NCI-H146 (cell line): ENCODE measurements around the gene RAB43.
"Not testable (repeated sequence)": the region's sequence is repeated elsewhere in the genome, so short reads cannot be mapped to it uniquely, and the experiment has no call there.

Experiments
- DNase-seq: peaks from one replicate; lab custom pipeline; 2025; lab: John Stamatoyannopoulos, UW

Gene RAB43

DNA sequence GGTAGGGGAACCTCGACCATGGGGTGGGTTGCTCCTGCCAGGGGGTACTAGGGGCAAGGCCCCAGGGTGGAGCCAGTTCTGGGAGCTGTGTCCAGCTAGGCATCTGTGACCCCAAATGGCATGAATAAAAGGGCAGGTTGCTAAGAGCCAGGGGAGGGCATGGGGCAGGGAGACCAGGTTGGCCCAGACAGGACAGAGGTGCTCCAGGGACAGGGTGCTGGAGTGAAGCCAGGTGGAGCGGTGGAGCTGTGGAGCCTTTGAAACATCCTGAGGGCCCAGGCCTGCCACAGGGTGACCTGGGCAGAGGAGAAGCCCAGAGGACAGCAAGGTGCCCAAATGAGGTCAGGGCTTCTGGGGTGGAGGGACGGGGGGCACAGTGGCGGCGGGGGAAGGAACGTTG, 33.3 kb downstream of the RAB43 start:
- not testable (repeated sequence) for DNase-seq

DNA sequence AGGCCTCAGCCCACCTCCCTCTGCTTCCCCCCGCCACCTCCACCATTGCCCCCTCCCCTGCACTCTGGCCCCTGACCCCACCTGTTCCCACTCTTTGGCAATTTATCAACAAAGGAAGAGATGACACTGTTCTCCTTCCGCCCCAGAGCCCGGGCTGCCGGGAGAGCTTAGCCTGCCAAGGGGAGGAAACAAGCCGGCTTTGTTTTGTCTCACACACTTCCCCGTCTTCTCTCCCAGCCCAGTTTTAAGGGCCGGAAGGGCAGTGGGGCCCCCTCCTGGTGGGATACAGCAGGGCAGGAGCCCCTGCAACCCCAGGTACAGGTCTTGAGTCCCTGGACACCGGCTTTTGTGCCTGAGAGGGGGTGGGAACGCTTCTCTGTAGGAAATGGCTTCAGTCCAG, 33.7 kb downstream of the RAB43 start:
- peak; percentile 45 for DNase-seq

DNA sequence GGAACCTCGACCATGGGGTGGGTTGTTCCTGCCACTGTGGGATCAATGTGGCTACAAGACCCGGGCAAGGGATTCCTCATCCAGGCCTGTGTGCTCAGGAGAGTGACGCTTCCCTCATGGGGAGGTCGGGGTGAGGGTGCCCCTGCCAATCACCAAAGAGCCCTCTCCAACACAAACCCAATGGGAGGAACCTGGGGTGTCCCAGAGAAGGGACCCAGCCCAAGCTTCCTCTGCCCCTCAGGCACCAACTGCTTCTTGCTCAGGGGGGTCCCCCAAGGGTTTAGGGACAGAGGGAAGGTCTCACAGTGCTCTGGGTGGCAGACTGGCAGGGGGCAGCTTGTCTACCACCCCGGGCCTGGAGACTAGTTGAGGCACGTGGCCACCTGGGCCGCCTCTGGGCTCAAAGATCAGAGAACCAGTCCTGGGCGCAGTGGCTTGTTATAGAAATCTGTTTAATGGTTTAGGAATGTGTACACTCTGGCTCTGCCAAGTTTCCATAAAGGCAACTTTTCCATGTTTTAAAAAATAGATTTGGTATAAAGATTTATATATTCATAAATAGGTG, 34.4 kb downstream of the RAB43 start:
- DNase-seq: no peak

DNA sequence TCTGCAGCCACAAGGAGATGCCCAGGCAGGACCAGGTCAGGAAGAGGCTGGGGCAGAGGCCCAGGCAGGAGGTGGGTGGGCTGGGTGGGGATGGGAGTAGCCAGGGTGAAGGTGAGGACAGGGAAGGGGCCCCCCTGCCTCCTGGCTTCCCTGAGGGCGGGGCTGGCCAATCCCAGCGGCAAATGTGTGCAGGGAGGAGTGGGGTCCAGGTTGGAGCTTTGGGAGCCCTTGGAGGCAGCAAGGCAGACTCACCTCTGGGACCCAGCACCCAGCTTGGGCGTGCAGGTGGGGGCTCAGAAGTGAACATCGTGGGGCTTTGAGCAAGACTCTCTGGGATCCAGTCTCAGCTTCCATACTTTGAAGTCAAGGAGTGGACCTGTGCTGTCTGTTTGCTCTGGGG, 35.8 kb downstream of the RAB43 start:
- no peak for DNase-seq

DNA sequence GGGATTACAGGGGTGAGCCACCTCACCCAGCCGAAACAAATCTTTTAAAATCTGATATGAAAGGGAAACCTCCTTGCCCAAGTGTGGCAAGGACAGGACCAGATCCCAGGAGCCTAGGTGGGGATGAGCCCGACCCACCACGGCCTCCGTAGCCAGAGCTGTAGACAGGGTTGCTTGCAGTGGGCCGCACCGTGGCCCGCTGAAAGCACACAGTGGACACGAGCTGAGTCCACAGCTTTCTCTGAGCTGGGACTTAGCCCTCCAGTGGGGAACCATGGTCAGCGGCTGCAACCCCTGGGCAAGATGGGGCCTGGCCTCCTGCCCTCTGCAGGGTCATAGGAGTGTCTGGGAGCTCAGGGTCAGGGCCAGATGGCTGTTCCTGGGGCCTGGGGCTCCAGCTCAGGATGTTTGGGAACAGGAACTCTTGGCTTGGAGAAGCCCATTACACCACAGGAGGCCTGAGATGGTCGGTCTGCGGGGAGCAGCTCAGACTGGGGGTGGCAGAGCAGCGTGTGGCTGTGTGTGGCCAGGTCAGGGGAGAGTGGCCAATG, 36.4 kb downstream of the RAB43 start:
- no peak for DNase-seq

DNA sequence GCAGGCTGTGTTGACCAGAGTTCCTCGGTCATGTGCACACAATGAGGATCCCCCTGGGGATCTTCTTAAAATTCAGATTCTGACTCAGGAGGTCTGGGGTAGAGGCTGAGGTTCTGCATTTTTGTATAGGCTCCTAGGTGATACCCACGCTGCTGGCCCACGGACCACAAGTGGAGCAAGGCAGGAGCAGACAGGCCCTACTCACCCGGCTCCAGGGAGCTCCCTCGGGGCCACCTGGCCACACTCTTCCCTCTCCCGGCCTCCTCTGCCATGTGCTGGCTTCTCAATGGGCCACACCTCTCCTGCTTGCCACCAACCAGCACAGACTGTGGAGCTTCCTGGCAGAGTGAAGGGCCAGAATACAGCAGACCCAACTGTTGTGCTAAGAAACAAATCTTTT, 37.1 kb downstream of the RAB43 start:
- DNase-seq: no peak

DNA sequence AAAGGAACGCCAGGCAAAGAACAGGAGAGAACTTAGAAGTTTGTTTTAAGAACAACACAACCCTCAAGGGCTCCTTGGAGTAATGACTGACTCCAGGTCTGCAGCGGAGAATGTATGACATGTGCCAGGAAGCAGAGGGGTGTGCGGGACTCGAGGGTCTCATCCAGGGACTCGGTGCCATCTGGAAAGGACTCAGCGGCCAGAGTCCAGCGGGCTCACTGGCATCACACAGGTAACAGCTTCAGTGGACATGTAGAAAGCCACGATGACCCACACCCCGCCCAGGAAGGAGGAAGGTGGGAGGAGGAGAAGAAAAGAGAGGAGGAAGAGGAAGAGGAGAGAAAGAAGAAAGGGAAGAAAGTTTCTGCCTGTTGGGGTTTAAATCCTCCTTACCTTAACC, 39.6 kb downstream of the RAB43 start:
- no peak for DNase-seq

DNA sequence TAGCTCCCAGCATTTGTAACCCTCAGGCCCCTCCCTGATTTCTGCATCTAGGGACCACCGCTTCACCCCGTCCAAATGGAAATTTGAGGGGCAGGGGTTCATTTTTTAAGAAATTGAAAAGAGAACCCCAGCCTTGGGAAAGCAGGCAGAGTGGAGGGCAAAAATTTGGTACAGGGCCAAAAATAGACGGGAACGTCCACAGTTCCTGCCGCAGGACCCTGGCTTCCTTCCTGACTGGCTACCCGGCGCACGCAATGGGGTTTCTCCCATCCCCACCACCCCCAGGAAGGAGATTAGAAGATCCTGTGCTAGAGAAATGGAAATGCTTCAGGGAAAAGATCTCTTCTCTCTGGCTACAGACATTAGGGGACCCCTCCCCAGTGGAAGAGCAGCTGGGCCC, 40.1 kb downstream of the RAB43 start:
- no peak for DNase-seq

DNA sequence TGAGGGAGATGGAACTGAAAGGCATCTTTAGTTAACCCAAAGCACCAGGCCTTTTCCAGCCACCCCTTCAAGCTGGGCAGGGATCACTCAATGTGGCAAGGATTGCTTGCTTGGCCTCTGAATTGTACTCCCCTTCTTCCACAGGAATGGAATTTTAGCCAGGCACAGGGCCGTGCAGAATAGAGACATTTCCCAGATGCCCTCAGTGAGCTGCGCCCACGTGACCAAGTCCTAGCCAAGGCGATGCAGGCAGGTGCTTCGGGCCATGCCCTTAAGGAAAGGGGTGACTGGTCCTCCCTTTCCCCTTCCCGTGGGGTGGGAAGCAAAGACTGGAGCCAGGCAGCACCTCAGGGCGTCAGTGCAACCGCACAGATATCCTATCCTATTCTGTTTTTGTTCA, 43.1 kb downstream of the RAB43 start:
- no peak for DNase-seq

DNA sequence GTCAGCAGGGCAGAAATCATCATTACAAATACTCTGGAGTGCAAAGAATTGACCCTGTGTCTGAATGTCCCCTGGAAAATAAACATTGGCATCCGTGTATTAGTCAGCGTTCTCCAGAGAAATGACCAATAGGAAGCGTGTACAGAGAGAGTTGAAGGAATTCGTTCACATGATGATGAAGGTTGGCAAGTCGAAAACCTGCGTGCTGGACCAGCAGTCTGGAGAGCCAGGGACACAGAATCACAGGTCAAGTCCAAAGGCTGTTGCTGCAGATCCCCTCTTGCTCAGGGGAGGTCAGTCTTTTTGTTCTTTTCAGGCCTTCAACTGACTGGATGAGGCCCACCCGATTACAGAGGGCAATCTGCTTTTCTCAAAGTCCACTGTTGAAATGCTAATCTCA, 44.4 kb downstream of the RAB43 start:
- DNase-seq: no peak

DNA sequence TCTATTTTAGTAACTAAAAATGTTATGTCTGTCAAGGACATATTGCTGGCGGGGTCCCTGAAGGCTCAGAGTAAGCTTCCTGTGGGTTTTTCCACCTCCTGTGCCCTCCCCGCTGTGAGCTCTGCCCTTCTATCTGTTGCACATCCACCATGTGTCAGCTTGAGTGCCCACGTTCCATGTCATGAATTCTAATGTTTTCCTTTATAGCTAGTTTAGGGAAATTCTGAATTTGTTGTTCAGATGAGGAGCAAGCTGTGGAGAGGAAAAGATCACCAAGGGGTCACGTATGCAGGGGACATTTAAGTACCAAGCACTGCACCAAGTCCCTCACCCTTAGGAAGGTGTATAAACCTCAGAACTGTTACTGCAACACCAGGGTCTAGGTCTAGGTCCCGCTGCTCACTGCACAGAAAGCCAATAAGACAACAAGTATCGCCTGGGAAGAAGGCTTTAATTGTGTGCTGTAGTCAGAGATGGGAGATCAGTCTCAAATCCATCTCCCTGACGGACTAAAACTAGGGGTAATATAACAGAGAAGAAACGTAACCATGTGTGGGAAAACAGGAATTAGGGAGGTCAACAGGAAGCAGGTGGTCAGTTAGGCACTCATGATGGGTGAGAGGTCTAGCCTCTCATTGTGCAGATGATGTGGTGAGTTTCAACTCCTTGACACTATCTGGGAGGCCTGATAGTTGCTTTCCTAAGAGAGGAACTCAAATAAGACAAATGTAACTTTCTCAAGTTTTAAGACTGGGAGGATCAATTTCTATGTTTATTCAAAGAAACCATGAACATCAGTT, 51.3 kb downstream of the RAB43 start:
- no peak for DNase-seq

DNA sequence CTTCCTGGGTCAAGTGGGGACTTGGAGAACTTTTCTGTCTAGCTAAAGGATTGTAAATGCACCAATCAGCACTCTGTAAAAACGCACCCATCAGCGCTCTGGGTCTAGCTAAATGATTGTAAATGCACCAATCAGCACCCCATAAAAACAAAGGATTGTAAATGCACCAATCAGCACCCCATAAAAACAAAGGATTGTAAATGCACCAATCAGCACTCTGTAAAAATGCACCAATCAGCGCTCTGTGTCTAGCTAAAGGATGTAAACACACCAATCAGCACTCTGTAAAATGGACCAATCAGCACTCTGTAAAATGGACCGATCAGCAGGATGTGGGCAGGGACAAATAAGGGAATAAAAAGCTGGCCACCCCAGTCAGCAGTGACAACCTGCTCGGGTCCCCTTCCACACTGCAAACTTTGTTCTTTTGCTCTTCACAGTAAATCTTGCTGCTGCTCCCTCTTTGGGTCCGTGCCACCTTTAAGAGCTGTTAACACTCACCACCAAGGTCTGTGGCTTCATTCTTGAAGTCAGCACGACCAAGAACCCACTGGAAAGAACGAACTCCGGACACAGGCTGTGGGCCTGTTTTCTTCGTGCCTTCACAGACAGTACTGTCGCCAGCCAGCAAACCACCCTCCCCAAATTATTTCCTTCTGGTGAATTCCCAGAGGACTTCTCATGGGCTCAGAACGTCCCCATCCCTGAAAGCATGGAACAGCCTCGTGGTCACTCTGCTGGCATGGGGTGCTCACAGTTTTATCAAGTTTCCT, 52.1 kb downstream of the RAB43 start:
- not testable (repeated sequence) for DNase-seq

DNA sequence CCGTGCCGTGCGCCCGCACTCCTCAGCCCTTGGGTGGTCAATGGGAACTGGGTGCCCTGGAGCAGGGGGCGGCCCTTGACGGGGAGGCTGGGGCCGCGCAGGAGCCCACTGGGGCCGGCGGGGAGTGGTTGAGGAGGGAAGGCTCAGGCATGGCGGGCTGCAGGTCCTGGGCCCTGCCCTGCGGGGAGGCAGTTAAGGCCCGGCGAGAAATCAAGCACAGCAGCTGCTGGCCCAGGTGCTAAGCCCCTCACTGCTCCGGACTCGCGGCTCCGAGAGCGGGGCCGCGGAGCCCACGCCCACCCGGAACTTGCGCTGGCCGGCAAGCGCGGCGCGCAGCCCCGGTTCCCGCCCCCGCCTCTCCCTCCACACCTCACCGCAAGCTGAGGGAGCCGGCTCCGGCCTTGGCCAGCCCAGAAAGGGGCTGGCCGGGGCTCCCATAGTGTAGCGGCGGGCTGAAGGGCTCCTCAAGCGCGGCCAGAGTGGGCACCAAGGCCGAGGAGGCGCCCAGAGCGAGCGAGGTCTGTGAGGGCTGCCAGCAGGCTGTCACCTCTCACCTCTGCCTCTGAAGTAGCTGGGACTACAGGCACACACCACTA, 53.2 kb downstream of the RAB43 start:
- peak; percentile 70 for DNase-seq

DNA sequence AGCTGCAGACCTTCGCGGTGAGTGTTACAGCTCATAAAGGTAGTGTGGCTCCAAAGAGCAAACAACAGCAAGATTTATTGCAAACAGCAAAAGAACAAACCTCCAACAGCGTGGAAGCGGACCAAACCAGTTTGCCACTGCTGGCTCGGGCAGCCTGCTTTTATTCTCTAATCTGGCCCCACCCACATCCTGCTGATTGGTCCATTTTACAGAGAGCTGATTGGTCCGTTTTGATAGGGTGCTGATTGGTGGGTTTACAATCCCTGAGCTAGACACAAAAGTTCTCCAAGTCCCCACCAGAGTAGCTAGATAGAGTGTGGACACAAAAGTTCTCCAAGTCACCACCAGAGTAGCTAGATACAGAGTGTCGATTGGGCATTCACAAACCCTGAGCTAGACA, 53.9 kb downstream of the RAB43 start:
- DNase-seq: peak; percentile 46

DNA sequence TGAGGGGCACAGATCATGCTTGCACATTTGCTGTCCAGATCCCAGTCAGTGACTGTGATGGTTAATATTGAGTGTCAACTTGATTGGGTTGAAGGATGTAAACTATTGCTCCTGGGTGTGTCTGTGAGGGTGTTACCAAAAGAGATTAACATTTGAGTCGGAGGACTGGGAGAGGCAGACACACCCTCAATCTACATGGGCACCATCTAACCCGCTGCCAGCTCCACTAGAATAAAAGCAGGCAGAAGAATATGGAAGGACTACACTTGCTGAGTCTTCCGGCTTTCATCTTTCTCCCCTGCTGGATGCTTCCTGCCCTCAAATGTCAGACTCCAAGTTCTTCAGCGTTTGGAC, 55.9 kb downstream of the RAB43 start:
- DNase-seq: no peak

DNA sequence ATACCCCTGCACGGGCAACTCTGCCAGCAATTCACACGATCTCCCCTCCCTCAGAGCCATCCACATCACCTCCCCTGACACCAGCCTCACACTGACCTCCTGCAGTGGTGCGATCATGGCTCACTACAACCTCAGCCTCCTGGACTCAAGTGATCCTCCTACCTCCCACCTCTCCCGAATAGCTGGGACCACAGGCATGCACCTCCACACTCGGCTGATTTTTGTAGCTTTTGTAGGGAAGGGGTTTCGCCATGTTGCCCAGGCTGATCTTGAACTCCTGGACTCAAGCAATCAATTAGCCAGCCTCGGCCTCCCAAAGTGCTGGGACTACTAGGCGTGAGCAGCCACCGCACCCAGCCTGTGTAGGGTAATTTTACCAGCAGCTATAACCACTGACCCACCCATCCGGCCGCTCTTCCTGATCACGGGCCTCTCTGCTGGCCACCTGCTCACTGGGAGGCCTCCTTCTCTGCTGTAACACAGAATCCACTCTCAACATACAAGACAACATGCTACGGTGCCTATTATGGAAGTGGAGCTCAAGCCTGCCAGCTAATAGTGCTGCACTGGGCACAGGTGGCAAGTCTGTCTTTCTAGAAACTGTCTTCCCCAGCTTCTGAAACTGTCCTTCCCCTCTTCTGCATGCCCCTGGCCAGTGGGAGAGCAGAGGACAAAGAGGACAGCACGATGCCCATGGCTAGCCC, 56.4 kb downstream of the RAB43 start:
- DNase-seq: no peak

DNA sequence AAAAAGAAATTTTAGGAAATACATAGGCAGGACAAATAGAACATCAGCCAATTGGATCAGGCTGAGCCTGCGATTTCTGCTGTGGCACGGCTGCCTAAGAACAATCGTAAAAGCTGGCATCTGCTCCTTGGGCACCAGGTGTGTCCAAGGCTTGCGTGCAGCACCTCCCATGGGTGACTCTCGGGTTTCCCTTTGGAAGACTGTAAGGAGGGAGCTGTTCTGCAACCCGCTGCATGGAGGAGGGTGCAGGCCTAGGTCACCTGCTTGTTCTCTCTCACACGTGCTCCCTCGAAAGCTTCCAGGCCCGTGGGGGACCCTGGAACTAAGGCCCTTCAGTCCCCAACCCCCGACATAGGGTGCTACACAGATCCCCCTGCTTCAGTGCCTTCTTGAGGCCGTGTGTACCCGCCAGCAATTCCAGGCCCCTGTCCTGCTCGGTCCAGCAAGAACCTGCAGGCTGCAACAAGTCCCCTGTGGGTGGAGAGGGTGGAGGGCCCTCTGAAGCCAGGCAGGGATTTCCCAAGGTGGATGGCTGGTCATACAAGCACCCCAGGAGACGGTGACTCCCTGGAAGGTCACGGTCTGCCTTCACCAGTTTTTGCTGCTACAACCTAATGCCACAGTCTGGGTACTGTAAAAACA, 57.6 kb downstream of the RAB43 start:
- no peak for DNase-seq

DNA sequence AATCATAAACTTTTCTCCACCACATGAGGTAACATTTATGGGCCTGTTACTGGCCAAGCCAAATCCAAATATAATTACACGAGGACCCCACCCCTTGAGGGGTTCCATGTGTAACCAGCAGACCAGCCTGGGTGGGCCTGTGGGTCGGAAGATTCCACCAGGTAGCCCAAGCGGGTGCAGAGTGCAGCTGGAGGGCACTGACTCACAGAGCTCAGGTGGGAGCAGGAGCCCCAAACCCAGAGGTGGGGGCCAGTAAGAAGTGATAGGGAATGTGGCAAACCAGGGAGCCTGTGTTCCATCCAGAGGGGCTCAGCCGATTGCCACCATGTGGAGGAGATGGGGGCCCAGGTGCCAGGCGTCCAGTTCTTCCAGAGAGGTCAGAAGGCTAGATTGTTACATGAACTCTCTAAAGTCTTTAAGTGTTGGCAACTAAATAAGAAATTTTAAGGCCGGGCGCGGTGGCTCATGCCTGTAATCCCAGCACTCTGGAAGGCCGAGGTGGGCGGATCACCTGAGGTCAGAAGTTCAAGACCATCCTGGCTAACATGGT, 58.4 kb downstream of the RAB43 start:
- DNase-seq: no peak

DNA sequence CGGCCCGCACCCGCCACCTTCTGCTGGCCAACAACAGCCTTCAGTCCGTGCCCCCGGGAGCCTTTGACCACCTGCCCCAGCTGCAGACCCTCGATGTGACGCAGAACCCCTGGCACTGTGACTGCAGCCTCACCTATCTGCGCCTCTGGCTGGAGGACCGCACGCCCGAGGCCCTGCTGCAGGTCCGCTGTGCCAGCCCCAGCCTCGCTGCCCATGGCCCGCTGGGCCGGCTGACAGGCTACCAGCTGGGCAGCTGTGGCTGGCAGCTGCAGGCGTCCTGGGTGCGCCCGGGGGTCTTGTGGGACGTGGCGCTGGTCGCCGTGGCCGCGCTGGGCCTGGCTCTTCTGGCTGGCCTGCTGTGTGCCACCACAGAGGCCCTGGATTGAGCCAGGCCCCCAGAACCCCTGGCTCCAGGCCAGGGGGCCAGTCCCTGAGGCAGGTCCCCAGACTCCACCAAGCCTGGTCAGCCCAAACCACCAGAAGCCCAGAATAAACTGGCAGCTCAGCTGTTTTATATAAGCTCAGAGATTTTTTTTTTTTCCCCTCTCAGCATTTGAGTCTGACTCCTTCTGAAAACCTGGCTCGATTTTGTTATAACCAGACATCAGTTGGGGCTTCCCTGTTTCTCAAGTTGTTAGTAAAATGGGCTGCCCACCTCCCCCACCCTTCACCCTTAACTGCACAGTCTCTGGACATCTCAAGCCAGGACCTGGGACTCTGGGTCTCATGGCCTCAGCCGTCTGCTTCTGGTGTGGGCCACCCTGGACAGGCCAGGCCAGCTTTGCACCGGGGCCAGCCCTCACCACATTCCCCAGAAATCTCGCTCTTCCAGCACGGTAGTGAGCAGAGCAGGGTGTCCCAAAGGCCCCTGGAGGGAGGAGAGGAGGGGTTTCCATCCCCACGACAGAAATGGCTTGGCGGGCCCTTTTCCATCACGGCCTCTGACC, 59.4 kb downstream of the RAB43 start:
- no peak for DNase-seq
